NCI-H146 treated with DMSO at 0.1 percent for 48 hours (cell line): ENCODE data around the gene KRTAP17-1.
"Not testable (repeated sequence)": the region's sequence is repeated elsewhere in the genome, so short reads cannot be mapped to it uniquely, and the experiment has no call there.

Source experiments
- DNase-seq: peaks from one replicate; lab custom pipeline; 2025; ENCODE audit not compliant: unreplicated experiment; lab: John Stamatoyannopoulos, UW

KRTAP17-1 gene

GRCh38 chr17:41307647-41308046, 7.9 kb downstream of the KRTAP17-1 start:
- DNase-seq = no peak

DNA sequence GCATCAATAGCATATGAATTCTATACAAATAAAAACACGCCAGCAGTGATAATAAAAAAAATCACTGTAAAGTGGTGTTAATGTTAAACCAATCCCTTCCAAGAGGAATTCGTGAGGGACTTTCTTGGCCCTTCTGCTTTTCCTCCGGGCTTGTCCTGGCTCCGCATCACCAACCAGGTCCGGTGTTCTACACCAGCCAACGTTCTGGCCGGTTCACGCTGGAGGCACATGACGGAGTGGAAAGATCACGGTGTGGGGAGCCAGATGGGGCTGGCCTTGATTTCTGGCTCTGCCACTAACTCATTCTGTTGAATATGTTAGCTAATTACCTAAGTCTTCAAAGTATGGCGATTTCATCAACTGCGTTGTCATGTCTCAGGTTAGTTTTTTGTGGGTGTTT, 11.4 kb downstream of the KRTAP17-1 start:
- DNase-seq = no peak

- DNase-seq = no peak
Measured at GRCh38 chr17:41302981-41303380, 12.5 kb downstream of the KRTAP17-1 start.

GRCh38 chr17:41301916-41302901, 13.3 kb downstream of the KRTAP17-1 start, which contains the start of gene KRTAP29-1:
Gene KRTAP29-1 (minus strand): TSS chr17:41302851. CDS start chr17:41302851, 0 bp downstream.
- no peak for DNase-seq

GRCh38 chr17:41301204-41301790, 14.2 kb downstream of the KRTAP17-1 start:
- no peak for DNase-seq

DNA sequence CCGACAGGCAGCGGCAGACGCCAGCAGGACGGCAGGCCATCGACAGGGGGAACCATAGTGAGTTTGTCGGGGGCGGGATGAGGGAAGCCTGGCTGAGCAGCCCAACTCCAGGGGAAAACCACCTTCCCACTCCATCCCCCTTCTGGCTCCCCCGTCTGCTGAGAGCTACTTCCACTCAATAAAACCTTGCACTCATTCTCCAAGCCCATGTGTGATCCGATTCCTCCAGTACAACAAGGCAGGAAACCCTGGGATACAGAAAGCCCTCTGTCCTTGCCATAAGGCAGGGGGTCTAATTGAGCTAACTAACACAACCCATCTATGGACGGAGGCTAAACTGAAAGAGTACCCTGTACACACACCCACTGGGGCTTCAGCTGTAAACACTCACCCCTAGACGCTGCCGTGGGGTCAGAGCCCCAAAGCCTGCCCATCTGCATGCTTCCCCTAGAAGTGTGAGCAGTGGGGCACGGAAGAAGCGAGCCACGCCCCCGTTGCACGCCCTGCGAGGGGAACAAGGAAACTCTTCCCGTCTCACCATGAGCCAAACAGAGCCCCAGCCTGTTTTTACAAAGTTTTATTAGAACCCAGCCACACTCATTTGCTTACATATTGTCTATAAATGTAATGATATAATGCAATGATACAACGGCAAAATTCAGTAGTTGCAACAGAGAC, 16.9 kb downstream of the KRTAP17-1 start:
- no peak for DNase-seq

DNA sequence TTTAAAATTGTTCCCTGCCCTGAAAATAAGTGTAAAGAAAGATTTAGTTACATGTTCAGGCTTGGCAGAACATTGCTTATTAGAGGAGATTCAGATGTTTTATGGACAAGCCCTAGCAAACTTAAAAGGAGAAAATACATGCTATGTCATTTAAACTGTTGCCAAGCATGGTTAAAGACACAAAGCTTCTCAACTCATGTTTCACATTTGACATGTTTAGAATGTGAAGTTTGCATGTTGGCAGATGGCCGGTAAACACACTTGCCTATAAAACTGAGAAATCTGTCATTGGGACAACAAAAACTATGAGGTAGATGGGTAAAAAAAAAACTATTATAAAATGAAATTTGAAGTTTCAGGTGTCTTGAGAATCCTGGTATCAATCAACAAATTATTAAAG, 18.7 kb downstream of the KRTAP17-1 start:
- no peak for DNase-seq

- DNase-seq = no peak
Measured at GRCh38 chr17:41294016-41294415, 21.5 kb downstream of the KRTAP17-1 start.

GRCh38 chr17:41287050-41287449, 28.5 kb downstream of the KRTAP17-1 start:
- DNase-seq = no peak

- DNase-seq = no peak
Measured at GRCh38 chr17:41284546-41284945, 31.0 kb downstream of the KRTAP17-1 start.

DNA sequence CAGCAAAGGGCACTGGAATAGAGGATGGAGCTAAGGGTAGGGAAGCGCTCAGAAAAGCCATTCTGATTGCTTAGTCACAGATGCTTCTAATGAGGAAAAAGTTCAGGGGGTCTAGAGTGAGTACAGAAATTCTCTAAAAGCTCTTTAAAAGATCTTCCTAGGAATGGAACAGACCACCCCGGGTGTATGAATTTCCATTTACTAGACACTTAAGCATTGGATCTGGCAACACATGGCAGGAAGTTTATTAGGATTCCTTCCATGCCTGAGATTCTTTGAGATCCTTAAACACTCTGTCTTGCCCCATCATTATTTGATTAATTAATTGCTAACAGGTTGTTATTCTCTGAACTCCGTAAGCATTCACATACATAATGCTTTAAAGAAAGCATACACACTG, 31.5 kb downstream of the KRTAP17-1 start:
- DNase-seq = no peak

- DNase-seq = no peak
Measured at GRCh38 chr17:41278176-41278955, 37.1 kb downstream of the KRTAP17-1 start.

GRCh38 chr17:41275648-41276190, 39.8 kb downstream of the KRTAP17-1 start, which contains the start of gene KRTAP9-7:
Gene KRTAP9-7 (plus strand): TSS chr17:41275698. CDS start chr17:41275698, 0 bp downstream.
- DNase-seq = not testable (repeated sequence)

DNA sequence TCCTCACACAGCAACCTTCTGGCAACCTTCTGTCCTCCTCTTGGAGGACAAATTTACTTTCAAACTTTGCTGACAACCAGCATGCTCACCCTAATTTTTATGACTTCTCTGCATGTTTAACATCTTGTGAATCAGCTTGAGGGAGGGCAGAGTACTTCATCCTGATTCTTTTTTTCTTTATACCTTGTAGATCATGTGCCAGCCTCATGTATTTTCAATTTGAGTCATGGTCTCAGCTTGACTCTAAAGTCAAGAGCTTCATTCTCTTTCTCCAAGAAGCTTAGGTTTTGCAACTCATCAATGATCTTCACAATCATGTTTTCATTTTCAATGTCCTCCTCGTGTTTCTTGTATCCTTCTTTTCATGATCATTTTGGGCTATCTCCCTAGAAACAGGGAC, 43.7 kb downstream of the KRTAP17-1 start:
- DNase-seq = no peak

GRCh38 chr17:41271323-41271722, 44.2 kb downstream of the KRTAP17-1 start:
- not testable (repeated sequence) for DNase-seq

DNA sequence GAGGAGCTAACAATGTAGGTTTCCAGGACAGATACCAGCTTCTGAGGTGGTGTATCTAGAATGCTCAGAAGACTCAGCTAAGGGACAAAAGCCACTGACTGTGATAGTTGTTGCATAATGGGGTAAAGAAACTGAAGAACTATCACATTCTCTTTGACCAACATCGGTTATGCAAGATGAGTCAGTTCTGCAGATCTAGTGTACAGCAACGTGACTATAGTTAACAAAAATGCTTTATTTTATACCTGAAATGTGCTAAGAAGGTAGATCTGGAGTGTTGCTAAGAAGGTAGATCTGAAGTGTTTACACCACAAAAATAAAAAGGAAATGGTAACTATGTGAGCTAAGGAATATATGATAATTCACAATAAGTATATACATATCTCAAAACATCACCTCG, 47.8 kb downstream of the KRTAP17-1 start:
- no peak for DNase-seq

GRCh38 chr17:41265078-41265477, 50.4 kb downstream of the KRTAP17-1 start, which contains the start of gene KRTAP9-6:
Gene KRTAP9-6 (plus strand): TSS chr17:41265378. CDS start chr17:41265378, 0 bp downstream.
- no peak for DNase-seq
